Activated CD4-positive, alpha-beta T cell treated with anti-CD3 and anti-CD28 coated beads, Interleukin-2, amount 50 U/mL, for 48 hours (primary cell): ENCODE results near the gene PRG2.

Experiments
- DNase-seq, 2 experiments: peaks; one replicate each; pipeline ENCODE4 v3.0.0-alpha.2; 2020

The PRG2 gene

GRCh38 chr11:57395905-57396623 lies 5.6 kb upstream of the PRG2 start:
- no peak for DNase-seq

- no peak for DNase-seq
Observed at GRCh38 chr11:57394203-57394965, 3.9 kb upstream of the PRG2 start.

- no peak for DNase-seq
Observed at GRCh38 chr11:57392763-57393105, 2.3 kb upstream of the PRG2 start.

- DNase-seq, result no peak
Observed at GRCh38 chr11:57392066-57392762, 1.8 kb upstream of the PRG2 start.

DNA sequence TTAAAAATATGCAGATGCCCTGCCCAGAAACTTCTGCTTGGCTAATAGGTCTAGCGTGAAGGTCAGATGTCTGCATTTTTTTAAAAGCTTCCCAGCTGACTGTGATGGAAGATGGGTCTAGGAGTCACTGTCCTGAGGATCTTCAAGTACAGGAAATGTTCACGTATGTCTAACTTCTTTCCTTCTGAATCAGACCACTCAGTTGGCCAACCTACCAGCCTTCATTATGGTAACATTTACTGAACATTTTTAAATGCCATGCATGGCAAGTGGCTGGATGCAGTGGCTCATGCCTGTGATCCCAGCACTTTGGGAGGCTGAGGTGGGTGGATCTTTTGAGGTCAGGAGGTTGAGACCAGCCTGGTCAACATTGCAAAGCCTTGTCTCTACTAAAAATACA lies 1.1 kb upstream of the PRG2 start:
- no peak for DNase-seq

DNA sequence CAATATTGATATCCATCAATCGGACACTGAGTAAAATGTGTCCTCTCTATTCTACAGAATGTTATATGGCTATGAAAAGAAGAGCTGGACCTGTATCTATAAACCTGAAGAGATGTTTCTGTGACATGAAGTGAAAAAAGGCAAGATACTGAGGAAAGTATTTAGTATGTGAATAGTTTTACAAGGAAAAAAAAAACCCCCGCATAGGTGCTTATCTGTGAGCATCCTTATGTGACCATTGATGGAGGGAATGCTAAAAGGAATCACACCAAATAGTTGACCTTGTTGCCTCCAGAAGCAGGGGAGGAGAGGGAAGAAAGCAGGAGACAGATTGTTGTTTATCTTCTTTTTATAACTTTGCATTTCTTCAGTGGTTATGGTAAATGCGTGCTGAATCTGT lies 661 bp upstream of the PRG2 start:
- DNase-seq, result no peak

DNA sequence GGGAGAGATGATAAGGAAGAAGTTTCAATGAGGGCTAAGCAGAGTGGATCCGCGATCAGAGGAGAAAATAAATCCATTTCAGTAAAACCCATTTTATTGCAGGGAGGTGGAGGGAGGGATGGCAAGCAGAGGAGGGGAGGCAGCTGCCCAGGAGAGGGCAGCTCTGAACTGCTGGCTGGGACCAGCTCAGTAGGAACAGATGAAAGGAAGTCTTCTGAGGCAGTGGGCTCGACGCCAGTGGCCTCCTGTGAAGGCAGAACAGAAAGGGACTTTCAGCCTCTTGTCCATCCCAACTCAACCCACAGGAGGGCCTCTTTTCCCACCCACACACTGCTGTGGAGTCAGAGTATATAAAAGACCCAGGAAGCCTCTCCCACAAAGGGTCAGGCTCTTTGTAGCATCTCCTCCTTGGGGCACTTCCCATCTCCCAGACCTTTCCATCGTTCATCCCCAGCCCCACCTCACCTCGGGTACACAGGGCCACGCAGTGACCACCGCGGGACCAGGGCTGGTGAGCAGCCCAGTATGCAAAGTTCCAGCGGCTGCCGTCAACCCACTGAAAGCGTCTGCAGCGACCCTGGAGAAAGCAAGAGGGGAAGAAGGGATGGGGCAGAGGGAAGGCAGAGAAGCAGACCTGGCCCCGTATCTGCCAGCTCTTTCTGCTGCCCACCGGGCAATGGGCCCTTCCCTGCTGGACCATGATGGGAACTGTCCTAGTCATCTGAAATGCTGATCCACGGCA lies 3.0 kb downstream of the PRG2 start:
- no peak for DNase-seq

- no peak for DNase-seq
Observed at GRCh38 chr11:57386178-57386940, 4.1 kb downstream of the PRG2 start.

DNA sequence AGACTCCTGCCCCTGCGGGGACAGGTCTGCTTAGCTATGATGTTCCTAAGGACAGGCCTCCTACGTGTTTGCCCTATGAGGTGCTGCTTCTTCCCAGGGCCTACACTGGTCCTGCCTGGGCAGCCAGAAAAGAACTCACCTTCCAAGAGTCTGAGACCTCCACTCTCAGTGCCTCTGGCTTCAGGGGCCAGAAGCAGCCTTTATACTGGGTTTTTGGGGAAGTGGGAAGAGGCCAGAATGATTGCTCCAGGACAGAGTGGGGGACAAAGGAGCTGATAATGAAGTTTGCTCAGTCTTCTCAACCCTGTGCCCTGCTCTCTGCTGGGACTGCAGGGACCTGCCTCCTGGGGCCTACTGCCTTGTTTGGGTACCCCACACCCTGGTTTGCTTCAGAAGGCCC lies 9.5 kb downstream of the PRG2 start, which contains the start of gene PRG3:
Gene PRG3 (minus strand): TSS at position 176 of the 400 bp plus-strand sequence. CDS start 442 bp downstream, outside the sequence.
- DNase-seq, result no peak

DNA sequence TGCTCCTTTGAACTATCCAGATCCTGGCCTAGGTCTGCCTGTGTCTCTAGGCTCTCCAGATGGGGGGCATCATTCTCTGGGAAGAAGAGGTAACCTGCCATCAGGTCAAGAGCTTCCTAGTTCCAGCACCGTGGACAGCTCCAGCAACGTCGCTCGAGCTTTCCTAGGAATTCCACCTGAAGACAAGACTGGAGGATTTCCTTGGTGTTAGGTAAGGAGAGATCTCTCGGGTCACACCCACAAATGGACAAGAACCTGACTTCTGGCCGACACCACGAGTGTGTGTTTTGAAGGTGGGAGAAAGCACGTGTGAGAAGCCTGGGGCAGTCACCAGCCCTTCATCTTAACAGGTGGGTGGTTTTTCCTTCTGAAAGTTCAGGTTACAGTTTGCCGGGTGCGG lies 10.7 kb downstream of the PRG2 start:
- DNase-seq, result no peak

GRCh38 chr11:57378186-57378585 lies 12.3 kb downstream of the PRG2 start:
- DNase-seq, result no peak

GRCh38 chr11:57377107-57377506 lies 13.3 kb downstream of the PRG2 start:
- DNase-seq, result no peak

DNA sequence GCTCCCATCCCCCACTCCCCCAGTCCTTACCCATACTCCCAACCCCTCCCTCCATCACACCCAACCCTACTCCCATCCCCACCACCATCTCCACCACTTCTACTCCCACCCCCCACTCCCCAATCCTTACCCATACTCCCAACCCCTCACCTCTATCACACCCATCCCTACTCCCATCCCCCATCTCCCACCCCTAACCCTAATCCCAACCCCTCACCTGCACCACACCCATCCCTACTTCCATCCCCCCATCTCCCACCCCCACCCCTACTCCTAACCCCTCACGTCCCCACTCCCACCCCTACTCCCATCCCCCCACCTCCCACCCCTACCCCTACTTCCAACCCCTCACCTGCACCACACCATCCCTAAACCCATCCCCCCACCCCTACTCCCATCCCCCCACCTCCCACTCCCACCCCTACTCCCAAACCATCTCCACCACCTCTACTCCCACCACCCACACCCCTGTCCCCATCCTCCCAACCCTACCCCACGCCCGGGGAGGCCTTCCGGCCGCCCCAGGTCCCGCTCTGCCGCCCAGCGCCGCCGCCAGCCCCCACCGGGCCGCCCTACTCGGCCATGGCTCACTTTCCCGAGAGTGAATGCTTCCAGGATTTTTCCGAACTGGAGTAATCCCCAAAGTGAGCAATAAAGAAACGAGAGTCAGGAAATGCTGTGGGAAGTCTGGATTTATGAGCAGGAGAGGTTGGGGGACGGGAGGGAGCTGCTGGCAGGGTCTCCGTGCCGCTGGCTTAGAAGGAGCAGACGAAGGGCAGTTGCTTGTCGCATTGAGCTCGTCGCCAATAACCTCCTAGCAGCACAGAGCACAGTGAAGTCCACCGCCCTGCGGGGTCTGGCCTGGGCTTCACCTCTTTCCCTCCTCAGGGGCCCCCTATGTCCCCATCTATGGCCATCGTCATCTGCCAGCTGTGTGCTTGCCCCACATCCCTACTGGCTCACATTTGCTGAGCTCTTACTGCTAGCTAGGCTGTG lies 14.1 kb downstream of the PRG2 start:
- DNase-seq, result no peak

DNA sequence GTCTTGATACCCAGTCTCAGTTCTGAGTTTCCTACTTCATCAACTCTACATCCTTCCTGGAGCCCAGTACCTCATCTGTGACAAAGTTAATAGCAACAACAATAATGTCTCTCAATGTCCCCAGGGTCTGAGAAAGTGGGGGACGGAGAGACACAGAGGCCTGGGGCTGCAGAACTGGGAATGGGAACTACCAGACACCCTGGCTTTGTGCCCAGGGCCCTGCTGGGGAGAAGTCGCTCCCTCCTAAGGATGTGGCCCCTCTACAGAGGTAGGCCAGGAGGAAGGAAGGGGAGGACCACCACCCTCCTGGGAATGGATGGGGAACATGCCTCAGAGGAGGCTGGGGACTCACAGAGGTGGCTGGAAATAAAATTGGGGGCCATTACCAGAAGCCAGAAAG lies 15.0 kb downstream of the PRG2 start:
- no peak for DNase-seq

DNA sequence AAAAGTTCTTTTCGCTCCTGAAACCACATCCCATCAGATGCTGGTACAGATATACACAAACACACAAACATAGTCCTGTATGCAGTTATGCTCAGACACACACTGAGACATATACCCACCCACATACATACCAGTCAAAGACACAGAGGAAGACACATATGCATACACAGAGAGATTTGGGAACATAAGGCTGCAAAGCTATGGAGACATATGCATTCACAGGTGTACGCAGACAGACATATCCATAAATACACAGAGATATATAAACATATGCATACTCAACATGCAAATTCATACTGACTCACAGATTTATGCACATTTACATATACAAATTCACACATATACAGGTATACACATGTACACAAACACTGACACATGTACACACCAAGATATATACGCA lies 15.5 kb downstream of the PRG2 start:
- no peak for DNase-seq

- no peak for DNase-seq
Observed at GRCh38 chr11:57373146-57373545, 17.3 kb downstream of the PRG2 start.

- no peak for DNase-seq
Observed at GRCh38 chr11:57370941-57371340, 19.5 kb downstream of the PRG2 start.

- DNase-seq, result no peak
Observed at GRCh38 chr11:57370251-57370650, 20.2 kb downstream of the PRG2 start.

- no peak for DNase-seq
Observed at GRCh38 chr11:57368845-57369232, 21.6 kb downstream of the PRG2 start.

DNA sequence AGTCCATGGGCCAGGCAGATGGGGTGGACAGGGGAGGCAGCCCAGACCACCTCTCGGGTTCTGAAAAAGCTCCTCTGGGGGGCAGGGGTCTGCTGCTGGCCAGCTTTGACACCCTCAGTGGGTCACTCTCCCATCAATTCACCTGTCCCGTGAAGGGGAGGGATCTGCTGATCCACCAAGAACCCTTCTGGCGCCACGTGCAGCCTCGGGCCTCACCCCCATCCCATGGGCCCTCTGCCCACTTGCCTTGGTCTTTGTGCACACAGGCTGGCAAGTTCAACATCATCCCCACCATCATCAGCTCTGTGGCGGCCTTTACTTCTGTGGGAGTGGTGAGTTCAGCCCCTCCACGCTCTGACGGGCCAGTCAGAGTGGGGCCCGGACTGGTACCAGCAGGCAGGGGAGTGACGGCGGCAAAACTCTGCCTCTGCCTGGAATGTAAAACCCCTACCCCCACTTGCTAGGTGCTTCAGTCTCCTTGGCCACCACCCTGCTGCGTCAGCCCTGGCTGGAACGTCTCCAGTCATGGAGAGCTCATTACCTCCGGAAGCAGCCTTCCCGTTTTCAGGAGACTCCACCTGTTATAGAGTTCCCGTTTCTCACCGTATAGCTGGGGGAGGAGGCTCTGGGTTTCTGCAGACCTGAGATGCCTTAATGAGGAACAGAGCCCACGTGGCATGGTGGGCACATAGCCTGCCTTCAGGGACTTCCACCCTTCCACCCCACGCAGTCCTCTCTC lies 22.2 kb downstream of the PRG2 start:
- no peak for DNase-seq
